ENCODE data around the gene SH3TC2. TPM values are rescaled to one million over a fixed set of nuclear protein-coding genes. Genes with fewer than 3 reads are reported as not detected.

The SH3TC2 gene
- polyA plus RNA-seq, 2 donors = 1.4 to 5.1 TPM

- Histone ChIP-seq H3K27me3 (ENCODE audit: control insufficient read depth in 1 of 2, insufficient read depth in 2 of 2, low read length in 2 of 2) (no peaks in the 10 kb centered on the region), H3K9me3 (ENCODE audit: control insufficient read depth in 2 of 2, insufficient read depth in 1 of 2, low read depth in 1 of 2, low read length in 1 of 2) (no peaks in the 10 kb centered on the region), H3K4me1 (ENCODE audit: control insufficient read depth in 2 of 2, insufficient read depth in 2 of 2, low read length in 1 of 2) (peaks cover 2 to 9% of the 10 kb centered on the region in 2 donors), H3K36me3 (ENCODE audit: control insufficient read depth in 2 of 2, insufficient read depth in 2 of 2, low read length in 1 of 2) (no peaks in the 10 kb centered on the region), H3K27ac (ENCODE audit: low read depth in 2 of 2, low read length in 1 of 2) (no peak overlapping the region), H3K4me3 (ENCODE audit: low read depth in 1 of 2, low read length in 2 of 2) (no peak overlapping the region)
- WGBS, 2 donors = 50 to 59% methylated on average over 5 of the region's 5 CpGs
Observed at GRCh38 chr5:149002053-149002452, 60.8 kb downstream of the SH3TC2 start.

DNA sequence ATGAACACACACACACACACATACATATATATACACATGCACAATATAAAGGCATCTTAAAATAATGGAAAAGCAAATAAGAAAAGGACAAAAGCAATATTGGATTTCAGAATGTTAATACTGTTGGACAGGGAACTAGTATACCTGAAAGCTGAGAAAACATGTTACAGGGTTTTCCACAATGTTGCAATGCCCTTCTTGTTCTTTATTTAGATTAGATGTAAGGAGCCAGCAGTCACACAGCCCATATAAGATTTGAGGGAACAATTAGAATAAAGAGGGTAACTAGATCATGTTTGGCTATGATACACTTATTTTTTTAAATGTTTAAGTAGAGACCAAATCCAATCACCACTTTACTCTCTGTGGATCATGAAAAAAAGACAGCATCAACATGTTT is 61.7 kb downstream of the SH3TC2 start:
- H3K27me3 ChIP-seq (ENCODE audit: control insufficient read depth in 1 of 2, insufficient read depth in 2 of 2, low read length in 2 of 2) = no peaks in the 10 kb centered on the region
- no peaks in the 10 kb centered on the region for H3K36me3 ChIP-seq (ENCODE audit: control insufficient read depth in 2 of 2, insufficient read depth in 2 of 2, low read length in 1 of 2)
- peaks cover 0 to 10% of the 10 kb centered on the region in 2 donors for H3K4me1 ChIP-seq (ENCODE audit: control insufficient read depth in 2 of 2, insufficient read depth in 2 of 2, low read length in 1 of 2)
- H3K9me3 ChIP-seq (ENCODE audit: control insufficient read depth in 2 of 2, insufficient read depth in 1 of 2, low read depth in 1 of 2, low read length in 1 of 2) = no peaks in the 10 kb centered on the region
- no peak overlapping the region for H3K4me3 ChIP-seq (ENCODE audit: low read depth in 1 of 2, low read length in 2 of 2)
- H3K27ac ChIP-seq (ENCODE audit: low read depth in 2 of 2, low read length in 1 of 2) = no peak overlapping the region

DNA sequence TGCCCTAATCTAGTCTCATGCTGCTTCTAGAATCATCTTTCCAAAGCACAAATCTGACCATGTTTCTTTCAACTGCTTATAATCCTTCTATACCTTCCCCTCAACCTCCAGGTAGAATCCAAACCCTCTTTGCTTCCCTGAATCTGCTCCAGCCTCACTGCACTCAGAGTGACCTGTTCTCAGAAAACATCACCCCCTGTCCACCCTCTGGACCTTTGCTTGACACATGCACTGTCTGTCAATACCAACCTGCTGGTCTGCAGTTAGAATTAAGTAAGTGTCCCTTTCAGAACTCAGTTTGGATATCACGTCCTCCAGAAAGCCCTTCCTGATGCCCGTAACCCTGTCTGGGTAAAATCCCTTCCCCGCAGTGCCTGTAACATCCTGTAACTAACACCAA is 63.1 kb downstream of the SH3TC2 start:
- H3K4me3 ChIP-seq (ENCODE audit: low read depth in 1 of 2, low read length in 2 of 2) = no peak overlapping the region
- no peaks in the 10 kb centered on the region for H3K27me3 ChIP-seq (ENCODE audit: control insufficient read depth in 1 of 2, insufficient read depth in 2 of 2, low read length in 2 of 2)
- H3K27ac ChIP-seq (ENCODE audit: low read depth in 2 of 2, low read length in 1 of 2) = no peak overlapping the region
- H3K4me1 ChIP-seq (ENCODE audit: control insufficient read depth in 2 of 2, insufficient read depth in 2 of 2, low read length in 1 of 2) = peaks cover 0 to 4% of the 10 kb centered on the region in 2 donors
- WGBS, 2 donors = 75 to 83% methylated on average over 3 of the region's 3 CpGs
- H3K9me3 ChIP-seq (ENCODE audit: control insufficient read depth in 2 of 2, insufficient read depth in 1 of 2, low read depth in 1 of 2, low read length in 1 of 2) = no peaks in the 10 kb centered on the region
- H3K36me3 ChIP-seq (ENCODE audit: control insufficient read depth in 2 of 2, insufficient read depth in 2 of 2, low read length in 1 of 2) = no peaks in the 10 kb centered on the region

- WGBS, 2 donors = 43 to 56% methylated on average over 6 of the region's 6 CpGs
- Histone ChIP-seq H3K4me1 (ENCODE audit: control insufficient read depth in 2 of 2, insufficient read depth in 2 of 2, low read length in 1 of 2) (peaks cover 0 to 2% of the 10 kb centered on the region in 2 donors), H3K27me3 (ENCODE audit: control insufficient read depth in 1 of 2, insufficient read depth in 2 of 2, low read length in 2 of 2) (no peaks in the 10 kb centered on the region), H3K27ac (ENCODE audit: low read depth in 2 of 2, low read length in 1 of 2) (no peak overlapping the region), H3K36me3 (ENCODE audit: control insufficient read depth in 2 of 2, insufficient read depth in 2 of 2, low read length in 1 of 2) (no peaks in the 10 kb centered on the region), H3K4me3 (ENCODE audit: low read depth in 1 of 2, low read length in 2 of 2) (no peak overlapping the region), H3K9me3 (ENCODE audit: control insufficient read depth in 2 of 2, insufficient read depth in 1 of 2, low read depth in 1 of 2, low read length in 1 of 2) (peaks cover 0 to 2% of the 10 kb centered on the region in 2 donors)
Observed at GRCh38 chr5:148998174-148998797, 64.6 kb downstream of the SH3TC2 start.

GRCh38 chr5:148996270-148996669 is 66.6 kb downstream of the SH3TC2 start:
- peak overlapping the region; percentile 41 to 42 for H3K27ac ChIP-seq (ENCODE audit: low read depth in 2 of 2, low read length in 1 of 2)
- 23 to 32% methylated on average over 3 of the region's 3 CpGs for WGBS, 2 donors

DNA sequence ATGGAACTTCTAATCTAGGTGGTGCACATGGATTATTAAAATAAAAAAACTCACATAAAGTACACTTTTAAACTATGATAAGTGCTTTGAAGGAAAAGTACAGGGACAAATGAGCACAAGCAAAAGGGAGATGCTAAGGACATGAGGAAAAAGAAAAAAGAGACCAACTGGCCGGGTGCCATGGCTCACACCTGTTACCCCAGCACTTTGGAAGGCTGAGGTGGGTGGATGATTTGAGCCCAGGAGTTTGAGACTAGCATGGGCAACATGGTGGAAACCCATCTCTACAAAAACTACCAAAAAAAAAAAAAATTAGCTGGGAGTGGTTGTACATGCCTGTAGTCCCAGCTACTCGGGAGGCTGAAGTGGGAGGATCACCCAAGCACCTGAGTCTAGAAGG is 67.1 kb downstream of the SH3TC2 start:
- Histone ChIP-seq H3K27me3 (ENCODE audit: control insufficient read depth in 1 of 2, insufficient read depth in 2 of 2, low read length in 2 of 2) (no peaks in the 10 kb centered on the region), H3K4me3 (ENCODE audit: low read depth in 1 of 2, low read length in 2 of 2) (no peak overlapping the region), H3K36me3 (ENCODE audit: control insufficient read depth in 2 of 2, insufficient read depth in 2 of 2, low read length in 1 of 2) (no peaks in the 10 kb centered on the region), H3K27ac (ENCODE audit: low read depth in 2 of 2, low read length in 1 of 2) (peak overlapping the region in 1 of 2 donors; percentile 10), H3K9me3 (ENCODE audit: control insufficient read depth in 2 of 2, insufficient read depth in 1 of 2, low read depth in 1 of 2, low read length in 1 of 2) (peaks cover 0 to 2% of the 10 kb centered on the region in 2 donors), H3K4me1 (ENCODE audit: control insufficient read depth in 2 of 2, insufficient read depth in 2 of 2, low read length in 1 of 2) (peaks cover 0 to 2% of the 10 kb centered on the region in 2 donors)
- WGBS, 2 donors = 45 to 62% methylated on average over 2 of the region's 2 CpGs

More at GRCh38 chr5:148996270-148996669, 66.6 kb downstream of the SH3TC2 start:
- H3K4me1 ChIP-seq (ENCODE audit: control insufficient read depth in 2 of 2, insufficient read depth in 2 of 2, low read length in 1 of 2) = peaks cover 0 to 2% of the 10 kb centered on the region in 2 donors
- peaks cover 0 to 2% of the 10 kb centered on the region in 2 donors for H3K9me3 ChIP-seq (ENCODE audit: control insufficient read depth in 2 of 2, insufficient read depth in 1 of 2, low read depth in 1 of 2, low read length in 1 of 2)
- no peaks in the 10 kb centered on the region for H3K27me3 ChIP-seq (ENCODE audit: control insufficient read depth in 1 of 2, insufficient read depth in 2 of 2, low read length in 2 of 2)
- H3K36me3 ChIP-seq (ENCODE audit: control insufficient read depth in 2 of 2, insufficient read depth in 2 of 2, low read length in 1 of 2) = no peaks in the 10 kb centered on the region
- H3K4me3 ChIP-seq (ENCODE audit: low read depth in 1 of 2, low read length in 2 of 2) = no peak overlapping the region

- peaks cover 0 to 2% of the 10 kb centered on the region in 2 donors for H3K4me1 ChIP-seq (ENCODE audit: control insufficient read depth in 2 of 2, insufficient read depth in 2 of 2, low read length in 1 of 2)
- no peaks in the 10 kb centered on the region for H3K36me3 ChIP-seq (ENCODE audit: control insufficient read depth in 2 of 2, insufficient read depth in 2 of 2, low read length in 1 of 2)
- H3K27ac ChIP-seq (ENCODE audit: low read depth in 2 of 2, low read length in 1 of 2) = no peak overlapping the region
- no peaks in the 10 kb centered on the region for H3K27me3 ChIP-seq (ENCODE audit: control insufficient read depth in 1 of 2, insufficient read depth in 2 of 2, low read length in 2 of 2)
- 85% methylated on average over 4 of the region's 4 CpGs for WGBS, 2 donors
- peaks cover 0 to 2% of the 10 kb centered on the region in 2 donors for H3K9me3 ChIP-seq (ENCODE audit: control insufficient read depth in 2 of 2, insufficient read depth in 1 of 2, low read depth in 1 of 2, low read length in 1 of 2)
- no peak overlapping the region for H3K4me3 ChIP-seq (ENCODE audit: low read depth in 1 of 2, low read length in 2 of 2)
Observed at GRCh38 chr5:148993283-148993936, 69.5 kb downstream of the SH3TC2 start.

GRCh38 chr5:148992265-148992664 is 70.6 kb downstream of the SH3TC2 start:
- no peaks in the 10 kb centered on the region for H3K27me3 ChIP-seq (ENCODE audit: control insufficient read depth in 1 of 2, insufficient read depth in 2 of 2, low read length in 2 of 2)
- no peak overlapping the region for H3K4me3 ChIP-seq (ENCODE audit: low read depth in 1 of 2, low read length in 2 of 2)
- H3K4me1 ChIP-seq (ENCODE audit: control insufficient read depth in 2 of 2, insufficient read depth in 2 of 2, low read length in 1 of 2) = peaks cover 0 to 2% of the 10 kb centered on the region in 2 donors
- H3K9me3 ChIP-seq (ENCODE audit: control insufficient read depth in 2 of 2, insufficient read depth in 1 of 2, low read depth in 1 of 2, low read length in 1 of 2) = peaks cover 0 to 2% of the 10 kb centered on the region in 2 donors
- no peak overlapping the region for H3K27ac ChIP-seq (ENCODE audit: low read depth in 2 of 2, low read length in 1 of 2)
- no peaks in the 10 kb centered on the region for H3K36me3 ChIP-seq (ENCODE audit: control insufficient read depth in 2 of 2, insufficient read depth in 2 of 2, low read length in 1 of 2)
- WGBS, 2 donors = 55 to 73% methylated on average over 3 of the region's 3 CpGs

DNA sequence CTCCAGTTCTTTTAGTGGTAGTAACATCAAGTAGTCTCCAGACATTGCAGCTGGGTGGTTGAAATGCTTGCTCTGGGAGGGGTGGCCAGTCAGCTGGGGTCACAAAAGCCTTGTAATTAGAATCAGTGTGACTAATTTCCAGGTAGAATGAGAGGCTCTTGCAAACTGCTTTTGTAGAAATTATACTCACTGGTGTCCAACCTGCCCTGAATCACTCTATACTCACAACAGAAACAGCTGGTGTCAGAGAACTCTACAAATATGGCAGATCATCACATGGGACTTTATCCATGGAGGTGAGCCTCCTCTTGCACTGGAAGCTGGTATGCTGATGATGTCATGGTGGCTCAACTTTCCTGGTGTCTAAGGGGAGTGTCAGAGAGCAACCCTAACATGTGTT is 71.3 kb downstream of the SH3TC2 start:
- no peaks in the 10 kb centered on the region for H3K36me3 ChIP-seq (ENCODE audit: control insufficient read depth in 2 of 2, insufficient read depth in 2 of 2, low read length in 1 of 2)
- H3K4me3 ChIP-seq (ENCODE audit: low read depth in 1 of 2, low read length in 2 of 2) = no peak overlapping the region
- peaks cover 0 to 2% of the 10 kb centered on the region in 2 donors for H3K9me3 ChIP-seq (ENCODE audit: control insufficient read depth in 2 of 2, insufficient read depth in 1 of 2, low read depth in 1 of 2, low read length in 1 of 2)
- no peaks in the 10 kb centered on the region for H3K27me3 ChIP-seq (ENCODE audit: control insufficient read depth in 1 of 2, insufficient read depth in 2 of 2, low read length in 2 of 2)
- H3K27ac ChIP-seq (ENCODE audit: low read depth in 2 of 2, low read length in 1 of 2) = peak overlapping the region in 1 of 2 donors; percentile 55
- H3K4me1 ChIP-seq (ENCODE audit: control insufficient read depth in 2 of 2, insufficient read depth in 2 of 2, low read length in 1 of 2) = peaks cover 0 to 2% of the 10 kb centered on the region in 2 donors

- no peaks in the 10 kb centered on the region for H3K4me1 ChIP-seq (ENCODE audit: control insufficient read depth in 2 of 2, insufficient read depth in 2 of 2, low read length in 1 of 2)
- H3K4me3 ChIP-seq (ENCODE audit: low read depth in 1 of 2, low read length in 2 of 2) = no peak overlapping the region
- no peak overlapping the region for H3K27ac ChIP-seq (ENCODE audit: low read depth in 2 of 2, low read length in 1 of 2)
- H3K36me3 ChIP-seq (ENCODE audit: control insufficient read depth in 2 of 2, insufficient read depth in 2 of 2, low read length in 1 of 2) = no peaks in the 10 kb centered on the region
- H3K9me3 ChIP-seq (ENCODE audit: control insufficient read depth in 2 of 2, insufficient read depth in 1 of 2, low read depth in 1 of 2, low read length in 1 of 2) = peaks cover 0 to 2% of the 10 kb centered on the region in 2 donors
- no peaks in the 10 kb centered on the region for H3K27me3 ChIP-seq (ENCODE audit: control insufficient read depth in 1 of 2, insufficient read depth in 2 of 2, low read length in 2 of 2)
- WGBS, 2 donors = 59 to 68% methylated on average over 1 of the region's 1 CpG
Observed at GRCh38 chr5:148990817-148991216, 72.0 kb downstream of the SH3TC2 start.

Data from esophagus (tissue), 2 donors.